Measurements from ENCODE around the gene PAX9. TPM values are rescaled to one million over a fixed set of nuclear protein-coding genes. Genes with fewer than 3 reads are reported as not detected.

Gene PAX9
- polyA plus RNA-seq, 12 donors: 0.37 to 4.3 (median 0.70) TPM; not detected in 2

DNA sequence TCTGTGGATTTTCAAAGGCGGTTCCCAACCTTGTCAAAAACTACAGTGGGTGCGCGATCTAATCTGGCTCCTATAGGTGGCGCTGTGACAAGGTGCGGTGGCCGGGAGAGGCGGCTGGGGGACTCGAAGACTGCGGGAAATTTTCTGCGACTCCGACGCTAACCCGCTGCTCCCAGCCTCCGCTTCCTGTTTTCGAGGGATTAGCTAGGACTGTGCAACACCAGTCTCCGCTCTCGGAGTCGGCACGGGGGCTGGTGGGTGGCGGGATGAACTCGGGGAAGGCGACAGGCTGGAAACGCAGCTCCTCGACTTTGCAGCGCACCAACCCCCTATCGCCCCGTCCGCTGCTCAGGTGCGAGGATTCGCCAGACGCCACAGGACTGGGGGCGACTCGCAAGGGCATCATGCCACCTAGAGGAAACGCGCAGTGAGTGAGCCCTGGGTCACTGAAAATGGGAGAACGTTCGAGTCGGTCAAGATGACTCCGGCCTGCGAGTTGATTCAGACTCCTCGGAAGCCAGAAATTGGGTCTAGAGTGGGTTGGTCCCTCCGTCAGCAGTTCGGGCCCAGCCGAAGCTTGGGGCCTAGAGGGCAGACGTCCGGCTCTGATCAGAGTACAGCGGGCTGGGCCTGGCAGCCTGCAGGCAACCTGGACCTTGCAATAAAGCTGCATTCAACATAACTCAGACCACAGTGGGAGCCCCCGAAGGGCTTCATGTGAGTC, 5.5 kb upstream of the PAX9 start:
- no peak for DNase-seq

GRCh38 chr14:36656687-36657398, 4.8 kb upstream of the PAX9 start:
- DNase-seq: no peak

- DNase-seq: no peak
Measured at GRCh38 chr14:36657399-36658122, 4.1 kb upstream of the PAX9 start.

DNA sequence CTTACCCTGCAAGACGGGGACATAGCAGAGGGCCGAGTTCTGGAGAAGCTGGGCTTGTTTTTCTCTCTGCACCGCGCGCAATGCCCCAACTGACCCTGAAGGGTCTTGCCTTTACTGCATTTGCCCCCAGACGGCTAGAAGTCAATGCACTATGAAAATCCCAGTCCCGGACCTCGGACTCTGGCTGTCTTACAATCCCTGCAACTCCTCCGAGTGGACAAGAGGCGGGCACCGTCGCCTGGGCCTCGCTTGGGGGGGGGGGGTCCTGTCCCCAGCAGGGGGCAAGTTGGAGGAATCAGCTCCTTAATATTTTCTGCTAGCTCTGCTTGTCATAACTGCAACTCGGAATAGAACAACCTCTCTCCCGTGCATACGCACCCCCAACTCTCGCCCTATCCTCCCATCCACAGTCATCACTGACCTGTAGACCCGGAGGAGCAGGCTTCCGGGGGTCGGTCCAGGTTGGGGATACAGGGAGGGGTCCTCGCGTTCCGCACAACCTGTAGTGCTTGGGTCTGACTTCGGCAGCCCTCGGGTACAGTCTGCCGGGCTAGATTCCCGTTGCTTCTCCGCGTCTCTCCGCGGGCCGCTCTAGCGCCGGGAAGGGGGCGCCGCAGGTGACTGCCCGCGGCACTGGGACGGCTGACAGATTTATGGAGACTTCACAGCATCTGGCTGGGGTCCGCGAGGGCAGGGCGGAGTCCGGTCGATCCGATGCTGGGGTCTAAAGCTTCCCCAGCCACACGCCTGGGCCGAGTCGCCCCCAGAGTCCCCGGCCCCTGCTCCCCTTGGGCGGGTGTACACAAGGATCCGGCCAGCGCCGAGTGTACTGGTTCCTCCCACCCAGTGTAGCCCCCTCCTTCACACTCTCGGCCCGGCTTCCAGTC, 3.3 kb upstream of the PAX9 start:
- DNase-seq: no peak

DNA sequence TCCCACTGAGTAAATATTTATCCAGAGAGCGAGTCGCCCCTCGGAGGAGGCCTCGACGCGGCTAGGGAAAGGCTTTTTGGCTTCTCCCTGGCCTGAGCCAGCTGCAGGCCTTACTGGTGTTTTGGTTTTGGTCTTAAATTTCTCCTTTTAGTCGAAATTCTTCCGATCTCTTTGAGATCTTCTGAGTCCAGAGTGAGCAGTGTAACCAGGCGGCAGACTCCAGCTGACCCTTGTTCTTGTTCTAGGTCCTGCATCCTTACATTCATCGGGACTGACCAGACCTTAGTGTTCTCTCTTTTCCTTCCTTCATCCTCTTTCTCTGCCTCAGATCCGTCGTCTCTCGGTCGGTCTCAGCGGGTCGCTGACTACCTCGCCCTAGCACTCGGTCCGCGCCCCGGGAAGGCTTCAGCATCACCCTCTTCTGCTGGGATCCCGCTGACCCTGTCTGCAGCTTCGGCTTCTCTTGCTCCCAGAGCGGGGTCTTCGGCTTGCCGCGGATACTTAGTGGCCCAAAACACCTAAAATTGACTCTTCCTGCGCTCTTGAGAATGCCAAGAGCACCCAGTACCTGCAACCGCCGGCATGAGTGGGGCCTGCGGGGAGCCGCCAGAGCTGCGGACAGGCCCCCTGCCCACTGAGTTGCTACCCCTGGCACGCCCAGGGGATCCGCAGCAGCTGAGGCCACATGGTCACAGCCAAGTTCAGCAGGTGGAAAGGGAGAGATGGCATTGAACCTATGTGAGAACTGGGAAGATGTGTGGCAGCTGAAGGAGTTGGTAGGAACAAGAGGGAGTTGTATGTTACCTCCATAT, 2.4 kb upstream of the PAX9 start:
- no peak for DNase-seq

GRCh38 chr14:36659822-36660735, 1.6 kb upstream of the PAX9 start:
- no peak for DNase-seq

- DNase-seq: no peak
Measured at GRCh38 chr14:36660736-36661505, 739 bp upstream of the PAX9 start.

DNA sequence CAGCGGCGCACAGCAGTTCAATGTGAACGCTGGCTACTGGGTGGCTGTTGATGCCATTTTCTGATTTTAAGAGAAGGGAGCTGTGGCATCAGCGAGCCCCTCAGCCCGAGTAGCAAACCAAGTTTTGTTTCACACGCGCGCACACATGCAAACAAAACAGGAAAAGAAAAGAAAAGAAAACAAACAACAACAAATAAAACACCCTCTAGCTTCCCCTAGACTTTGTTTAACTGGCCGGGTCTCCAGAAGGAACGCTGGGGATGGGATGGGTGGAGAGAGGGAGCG, 540 bp downstream of the PAX9 start:
- no peak for DNase-seq

- DNase-seq: no peak
Measured at GRCh38 chr14:36662543-36663403, 1.1 kb downstream of the PAX9 start.

DNA sequence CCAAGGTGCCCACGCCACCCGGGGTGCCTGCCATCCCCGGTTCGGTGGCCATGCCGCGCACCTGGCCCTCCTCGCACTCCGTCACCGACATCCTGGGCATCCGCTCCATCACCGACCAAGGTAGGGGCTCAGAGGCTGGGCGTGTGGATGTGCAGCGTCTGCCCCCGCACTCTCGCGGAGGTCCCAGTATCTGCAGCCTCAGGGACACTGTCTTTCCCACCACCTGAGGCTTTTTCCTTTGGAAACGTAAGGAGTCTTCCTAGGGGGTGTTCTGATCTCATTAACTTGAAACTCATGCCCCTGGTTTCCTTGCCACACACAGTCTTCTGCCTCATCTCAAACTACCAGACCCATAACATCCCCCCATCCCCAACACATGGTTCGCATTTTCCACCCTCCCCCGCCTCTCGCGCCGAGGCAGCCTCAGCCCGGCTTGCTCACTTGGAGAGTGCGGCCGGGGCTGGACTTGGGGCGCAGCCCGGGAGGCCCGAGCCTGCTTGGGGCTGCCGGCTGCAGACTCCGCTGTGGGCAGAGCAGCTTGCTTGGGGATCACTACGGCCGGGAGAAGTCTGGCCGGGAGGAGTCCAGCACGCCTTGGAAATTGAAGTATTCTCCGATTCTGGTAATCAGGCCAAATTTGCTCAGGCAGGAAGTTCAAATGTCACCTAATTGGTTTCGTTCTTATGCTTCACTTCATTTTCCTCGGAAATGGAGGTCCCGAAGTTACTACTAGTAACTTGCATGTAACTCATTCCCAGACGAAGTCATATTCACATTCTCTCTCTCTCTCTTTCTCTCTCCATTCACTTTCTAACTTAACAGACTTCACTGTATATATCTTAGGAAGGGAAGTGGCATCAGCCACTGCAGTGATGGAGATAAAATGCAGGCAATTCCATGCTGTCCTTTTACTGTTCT, 2.0 kb downstream of the PAX9 start:
- DNase-seq: no peak

DNA sequence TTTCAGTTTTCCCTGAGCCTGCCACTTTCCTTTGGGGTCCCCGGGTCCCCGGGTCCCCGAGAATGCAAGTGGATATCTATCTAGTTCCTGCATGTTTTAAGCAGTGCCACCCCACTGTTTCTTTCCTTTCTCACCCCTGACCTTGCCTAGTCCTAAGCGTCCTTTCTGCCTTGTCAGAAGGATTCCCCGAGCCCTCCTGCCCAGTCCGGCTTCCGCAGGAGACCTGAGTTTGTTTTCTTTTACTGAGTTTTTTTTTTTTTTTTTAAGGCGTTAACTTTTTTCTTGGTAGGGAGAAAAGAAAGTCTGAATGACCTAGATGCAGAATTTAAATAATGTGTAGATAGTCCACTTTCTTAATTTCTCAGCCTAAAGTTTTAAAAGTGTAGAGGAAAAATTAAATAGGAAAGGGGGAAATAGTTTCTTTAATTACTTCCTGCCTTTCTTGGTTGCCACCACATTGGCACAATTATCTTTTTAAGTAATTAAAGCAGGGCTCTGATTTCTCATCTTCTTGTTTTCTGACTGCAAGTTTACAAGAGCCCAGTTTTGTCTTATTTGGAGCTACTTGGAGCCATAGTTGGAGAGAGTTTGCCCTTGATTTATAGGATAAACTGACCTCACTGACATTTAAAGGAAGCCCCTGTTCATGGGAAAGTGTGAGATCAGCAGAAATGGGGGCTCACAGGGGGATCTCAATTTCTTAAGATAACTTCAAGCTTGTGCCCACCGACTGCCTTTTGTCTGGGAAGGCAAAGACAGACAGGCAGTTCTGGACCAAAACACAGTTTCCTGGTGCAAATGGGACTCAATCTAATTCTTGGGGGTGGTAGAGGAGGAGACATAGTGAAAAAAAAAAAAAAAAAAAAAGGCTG, 2.9 kb downstream of the PAX9 start:
- no peak for DNase-seq

- no peak for DNase-seq
Measured at GRCh38 chr14:36665887-36666415, 4.3 kb downstream of the PAX9 start.

GRCh38 chr14:36666416-36667206, 5.0 kb downstream of the PAX9 start:
- DNase-seq: no peak

- DNase-seq: no peak
Measured at GRCh38 chr14:36667679-36668078, 6.0 kb downstream of the PAX9 start.

DNA sequence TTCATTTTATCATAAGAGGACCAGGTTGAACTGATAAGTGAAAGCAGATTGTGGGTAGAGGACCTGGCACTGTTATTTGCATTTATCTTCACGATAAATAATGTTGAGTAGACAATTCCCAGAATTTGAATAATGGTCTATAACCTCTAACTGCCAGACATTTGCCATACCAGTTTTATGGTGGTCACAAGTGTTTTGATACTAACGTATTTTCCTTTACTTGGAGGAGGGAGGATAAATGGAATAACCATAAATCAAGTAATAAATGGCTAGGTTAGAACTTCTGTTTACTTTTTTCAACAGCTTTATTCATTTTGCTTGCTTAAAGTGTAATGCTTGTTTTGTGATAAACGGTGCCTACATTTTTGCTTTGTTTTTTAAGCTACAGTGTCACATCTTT, 9.5 kb downstream of the PAX9 start:
- no peak for DNase-seq

All from muscle of arm (tissue), 12 donors.